OCI-LY7 (cell line): ENCODE data around the gene NTM. TPM values are rescaled to one million over a fixed set of nuclear protein-coding genes. Genes with fewer than 3 reads are reported as not detected.
A peak's percentile ranks its signal among the peaks of the same experiment; 100 is the strongest.

Source experiments
- BruUV-seq: library from RNA; stranded (reverse); fragments of 400-500 nt; replicated peaks from 2 replicates; lab custom pipeline; 2021; lab: Mats Ljungman, UMichigan
- CTCF ChIA-PET: fragments of 300-600 bp; sonication (Branson Sonifier 250); formaldehyde crosslinking; loops from one replicate; lab custom pipeline; 2022; ENCODE audit warnings: antibody characterized with exemption; ENCODE audit not compliant: unreplicated experiment; lab: Charles Lee
- POLR2A ChIA-PET: fragments of 300-600 bp; sonication (Branson Sonifier 250); formaldehyde crosslinking; loops from one replicate; lab custom pipeline; 2022; ENCODE audit warnings: antibody characterized with exemption; lab: Charles Lee
- DNase-seq: peaks from one replicate; pipeline ENCODE4 v3.0.0-alpha.2; 2015; ENCODE audit warnings: low spot score
- H2AFZ ChIP-seq: fragments of 200-600 bp; sonication (generic), shearing (Covaris generic); 2 replicates; pipeline ENCODE4 v1.6.1; 2014; ENCODE audit warnings: mild to moderate bottlenecking, antibody characterized with exemption, low read length, moderate library complexity
- H3K27ac ChIP-seq: fragments of 200-600 bp; sonication (generic); 2 replicates; pipeline ENCODE4 v1.5.1; 2014; ENCODE audit warnings: mixed run types, low read depth, mild to moderate bottlenecking, moderate library complexity, low read length, inconsistent platforms; ENCODE audit not compliant: poor library complexity, severe bottlenecking
- H3K36me3 ChIP-seq: fragments of 200-600 bp; sonication (generic); 2 replicates; pipeline ENCODE4 v1.6.1; 2014; ENCODE audit warnings: mild to moderate bottlenecking, antibody characterized with exemption, low read length, moderate library complexity, mixed read lengths; ENCODE audit not compliant: insufficient read depth
- H3K4me1 ChIP-seq: fragments of 200-600 bp; sonication (generic); 2 replicates; pipeline ENCODE4 v1.5.1; 2014; ENCODE audit warnings: mild to moderate bottlenecking, low read length; ENCODE audit not compliant: insufficient read depth, poor library complexity, severe bottlenecking
- H3K4me2 ChIP-seq: fragments of 200-600 bp; sonication (generic); 2 replicates; pipeline ENCODE4 v1.6.1; 2014; ENCODE audit warnings: mild to moderate bottlenecking, low read length
- H3K4me3 ChIP-seq: fragments of 200-600 bp; sonication (generic); 2 replicates; pipeline ENCODE4 v1.5.1; 2014; ENCODE audit warnings: mild to moderate bottlenecking, low read depth, low read length; ENCODE audit not compliant: poor library complexity, severe bottlenecking
- H3K79me2 ChIP-seq: fragments of 200-600 bp; sonication (generic); 2 replicates; pipeline ENCODE4 v1.6.1; 2016; ENCODE audit warnings: low read depth, mild to moderate bottlenecking, low read length, moderate library complexity, mixed read lengths; ENCODE audit not compliant: insufficient read depth
- H3K9me2 ChIP-seq: fragments of 200-600 bp; sonication (generic); 2 replicates; pipeline ENCODE4 v1.6.1; 2016; ENCODE audit warnings: mild to moderate bottlenecking, low read length, mixed read lengths; ENCODE audit not compliant: insufficient read depth
- H3K9me3 ChIP-seq: fragments of 200-600 bp; sonication (generic); 2 replicates; pipeline ENCODE4 v1.6.1; 2014; ENCODE audit warnings: mild to moderate bottlenecking, mixed run types, low read length, mixed read lengths
- H4K20me1 ChIP-seq: fragments of 200-600 bp; sonication (generic); 2 replicates; pipeline ENCODE4 v1.6.1; 2014; ENCODE audit warnings: mild to moderate bottlenecking, antibody characterized with exemption, low read length, moderate library complexity, mixed read lengths; ENCODE audit not compliant: insufficient read depth
- EZH2phosphoT487 ChIP-seq: fragments of 200-600 bp; sonication (generic); IDR thresholded peaks from 2 replicates; pipeline ENCODE4 v1.6.1; 2018; ENCODE audit warnings: low read depth, borderline replicate concordance, mild to moderate bottlenecking, mixed run types, antibody characterized with exemption, low read length, moderate library complexity, mixed read lengths
- intact Hi-C: fragments of 100-400 bp; cut with micrococcal nuclease; formaldehyde crosslinking; loops from one replicate; pipeline ENCODE4 v1.10.0; 2022; ENCODE audit not compliant: unreplicated experiment
- total RNA-seq, 2 experiments: library from RNA; depleted of rRNA in 1 of 2; stranded (reverse); fragments of >200 nt in 1 of 2; shearing (Covaris generic) in 1 of 2; gene quantifications; 2 replicates each; pipeline ENCODE4 v1.2.3, GENCODE V29; 2014 to 2022
- TF ChIP-seq, protein P1 (sequence below): fragments of 200-600 bp; sonication (generic); conservative IDR thresholded peaks from 2 replicates; pipeline ENCODE4 v1.5.1; 2014; ENCODE audit warnings: mild to moderate bottlenecking, antibody characterized with exemption, low read length, moderate library complexity, mixed read lengths

NTM gene
- total RNA-seq, 2 experiments from 2014 or later, result not detected

DNA sequence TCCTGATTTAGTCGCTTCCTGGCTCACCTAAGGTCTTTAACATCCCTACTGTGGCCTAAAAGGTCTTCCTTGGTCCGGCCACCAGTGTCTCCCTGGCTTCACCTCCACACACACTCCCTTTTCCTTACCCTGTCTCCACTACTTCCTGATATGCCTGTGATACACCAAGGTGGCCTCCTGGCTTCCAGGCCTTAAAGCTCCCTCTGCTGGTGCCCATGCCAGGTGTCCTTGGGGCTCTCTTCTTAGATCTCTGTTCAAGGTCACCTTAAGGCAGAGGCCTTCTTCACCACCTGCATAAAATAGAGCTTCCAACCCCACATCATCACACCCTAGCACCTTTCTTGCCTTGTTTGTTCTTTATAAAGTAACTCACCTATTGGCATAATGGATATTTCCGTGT is 787.7 kb downstream of the NTM start:
- no peak overlapping the region for H3K4me3 ChIP-seq
- no peaks in the 10 kb centered on the region for H4K20me1 ChIP-seq
- no peak overlapping the region for H2AFZ ChIP-seq
- intact Hi-C loops, result no loop called here
- no peaks in the 10 kb centered on the region for H3K36me3 ChIP-seq
- POLR2A ChIA-PET, result no interaction called here
- H3K27ac ChIP-seq, result no peak overlapping the region
- BruUV-seq, result no TSS peak
- H3K9me3 ChIP-seq, result no peaks in the 10 kb centered on the region
- CTCF ChIA-PET, result no interaction called here
- no peak for TF ChIP-seq EZH2phosphoT487
- TF ChIP-seq, protein P1, sequence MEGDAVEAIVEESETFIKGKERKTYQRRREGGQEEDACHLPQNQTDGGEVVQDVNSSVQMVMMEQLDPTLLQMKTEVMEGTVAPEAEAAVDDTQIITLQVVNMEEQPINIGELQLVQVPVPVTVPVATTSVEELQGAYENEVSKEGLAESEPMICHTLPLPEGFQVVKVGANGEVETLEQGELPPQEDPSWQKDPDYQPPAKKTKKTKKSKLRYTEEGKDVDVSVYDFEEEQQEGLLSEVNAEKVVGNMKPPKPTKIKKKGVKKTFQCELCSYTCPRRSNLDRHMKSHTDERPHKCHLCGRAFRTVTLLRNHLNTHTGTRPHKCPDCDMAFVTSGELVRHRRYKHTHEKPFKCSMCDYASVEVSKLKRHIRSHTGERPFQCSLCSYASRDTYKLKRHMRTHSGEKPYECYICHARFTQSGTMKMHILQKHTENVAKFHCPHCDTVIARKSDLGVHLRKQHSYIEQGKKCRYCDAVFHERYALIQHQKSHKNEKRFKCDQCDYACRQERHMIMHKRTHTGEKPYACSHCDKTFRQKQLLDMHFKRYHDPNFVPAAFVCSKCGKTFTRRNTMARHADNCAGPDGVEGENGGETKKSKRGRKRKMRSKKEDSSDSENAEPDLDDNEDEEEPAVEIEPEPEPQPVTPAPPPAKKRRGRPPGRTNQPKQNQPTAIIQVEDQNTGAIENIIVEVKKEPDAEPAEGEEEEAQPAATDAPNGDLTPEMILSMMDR, result peak; percentile 58
- H3K9me2 ChIP-seq, result no peaks in the 10 kb centered on the region
- H3K4me1 ChIP-seq, result no peaks in the 10 kb centered on the region
- H3K4me2 ChIP-seq, result no peak overlapping the region
- peak; percentile 3 for DNase-seq
- no peaks in the 10 kb centered on the region for H3K79me2 ChIP-seq

DNA sequence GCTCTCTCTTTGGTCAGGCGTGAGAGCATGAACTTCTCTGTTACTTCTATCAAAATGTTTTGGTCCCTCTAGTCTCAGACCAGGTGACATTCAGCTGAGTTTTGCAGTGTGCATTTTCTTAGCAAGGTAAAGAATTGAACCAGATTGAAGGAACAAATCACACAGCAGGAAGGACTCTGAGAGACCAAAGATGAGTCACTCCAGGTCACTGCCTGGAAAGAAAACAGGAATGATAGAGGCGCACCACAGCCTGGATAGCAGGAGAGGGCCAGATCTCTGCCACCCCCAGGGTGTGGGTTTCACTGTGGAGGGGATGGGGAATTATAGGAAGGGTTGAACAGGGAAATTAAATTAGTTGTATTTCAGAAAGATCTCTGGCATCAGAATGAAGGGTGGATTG is 788.3 kb downstream of the NTM start:
- TF ChIP-seq, protein P1, result no peak
- no peak for TF ChIP-seq EZH2phosphoT487
- Histone ChIP-seq H3K9me2 (no peaks in the 10 kb centered on the region), H3K36me3 (no peaks in the 10 kb centered on the region), H3K4me3 (no peak overlapping the region), H2AFZ (no peak overlapping the region), H3K79me2 (no peaks in the 10 kb centered on the region), H4K20me1 (no peaks in the 10 kb centered on the region), H3K27ac (no peak overlapping the region), H3K4me2 (no peak overlapping the region), H3K4me1 (no peaks in the 10 kb centered on the region), H3K9me3 (no peaks in the 10 kb centered on the region)
- no peak for DNase-seq
- intact Hi-C loops, result no loop called here
- POLR2A ChIA-PET, result no interaction called here
- no TSS peak for BruUV-seq
- CTCF ChIA-PET, result no interaction called here

DNA sequence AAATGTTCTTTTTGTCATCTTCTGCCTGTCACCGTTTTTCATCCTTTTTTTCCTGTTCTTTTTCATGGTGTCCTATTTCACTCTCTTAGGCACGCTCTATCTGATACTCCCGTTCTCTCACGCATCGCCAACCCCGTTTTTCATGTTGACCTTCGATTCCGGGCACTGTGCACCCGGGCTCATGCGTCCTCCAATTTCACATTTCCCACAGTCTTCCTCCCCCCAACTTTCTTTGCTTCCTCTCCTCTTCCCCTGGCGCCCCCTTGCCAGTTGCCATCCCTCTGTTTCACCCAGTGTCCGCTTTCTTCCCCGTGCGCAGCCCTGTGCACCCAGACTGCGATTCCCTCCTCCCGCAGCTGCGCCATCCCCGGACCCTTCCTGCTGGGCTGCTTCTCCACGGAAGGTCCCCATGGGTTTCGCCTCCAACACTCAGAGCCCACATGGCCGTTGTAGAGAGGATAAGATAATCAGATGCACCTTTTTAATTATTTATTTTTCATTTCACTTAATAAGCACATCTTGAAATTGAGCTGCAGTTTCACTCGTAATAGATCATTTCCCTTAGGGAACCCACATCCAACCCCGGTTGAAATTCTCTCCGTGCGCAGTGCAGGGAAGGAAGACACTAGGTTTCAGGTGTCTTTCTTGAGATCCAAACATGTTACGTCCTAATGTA is 791.1 kb downstream of the NTM start:
- ChIA-PET CTCF (no interaction called here), POLR2A (interaction anchor here (0.5 to 0.6 kb wide), 2 partner anchors 198 to 1904 kb away, joined by 3 to 6 read pairs; no protein-coding TSS in a partner anchor)
- H3K79me2 ChIP-seq, result no peaks in the 10 kb centered on the region
- H3K9me3 ChIP-seq, result no peaks in the 10 kb centered on the region
- no peak for TF ChIP-seq EZH2phosphoT487
- TF ChIP-seq, protein P1, result no peak
- intact Hi-C loops, result no loop called here
- H3K36me3 ChIP-seq, result no peaks in the 10 kb centered on the region
- no peak overlapping the region for H2AFZ ChIP-seq
- H3K4me3 ChIP-seq, result no peak overlapping the region
- no peaks in the 10 kb centered on the region for H3K9me2 ChIP-seq
- no peak overlapping the region for H3K4me2 ChIP-seq
- DNase-seq, result no peak
- H3K27ac ChIP-seq, result no peak overlapping the region
- BruUV-seq, result no TSS peak
- H4K20me1 ChIP-seq, result no peaks in the 10 kb centered on the region
- no peaks in the 10 kb centered on the region for H3K4me1 ChIP-seq
